HepG2 (cell line): ENCODE measurements around the gene SPATA25. TPM values are rescaled to one million over a fixed set of nuclear protein-coding genes. Genes with fewer than 3 reads are reported as not detected.

ENCODE experiments used
- BRCA1 ChIP-seq: sonication (generic); formaldehyde crosslinking; IDR thresholded peaks from 2 replicates; pipeline ENCODE4 v1.4.0; 2020; ENCODE audit warnings: missing genetic modification reagents
- ESRRA ChIP-seq: sonication (generic); formaldehyde crosslinking; IDR thresholded peaks from 2 replicates; pipeline ENCODE4 v1.5.1; 2020; ENCODE audit warnings: mild to moderate bottlenecking, low read depth, missing genetic modification reagents
- NCOR1 ChIP-seq: fragments of 200-600 bp; sonication (generic); IDR thresholded peaks from 2 replicates; pipeline ENCODE4 v1.7.0; 2017; ENCODE audit warnings: antibody characterized with exemption, low read length, borderline replicate concordance
- ZBTB7B ChIP-seq: sonication (generic); formaldehyde crosslinking; IDR thresholded peaks from 2 replicates; pipeline ENCODE4 v1.4.0; 2020; ENCODE audit warnings: missing genetic modification reagents
- ZEB1 ChIP-seq: IDR thresholded peaks from 2 replicates; pipeline ENCODE4 v1.6.1; 2012; ENCODE audit warnings: mild to moderate bottlenecking, low read depth, inconsistent platforms; ENCODE audit not compliant: insufficient replicate concordance
- ZKSCAN5 ChIP-seq: sonication (generic); formaldehyde crosslinking; IDR thresholded peaks from 2 replicates; pipeline ENCODE4 v1.5.1; 2020; ENCODE audit warnings: mild to moderate bottlenecking, missing genetic modification reagents
- ZMYM4 ChIP-seq: sonication (generic); formaldehyde crosslinking; IDR thresholded peaks from 2 replicates; pipeline ENCODE4 v1.8.1; 2023; ENCODE audit warnings: mild to moderate bottlenecking, missing genetic modification reagents
- ZNF136 ChIP-seq: sonication (generic); formaldehyde crosslinking; IDR thresholded peaks from 2 replicates; pipeline ENCODE4 v1.8.1; 2022; ENCODE audit warnings: low read depth, mild to moderate bottlenecking, moderate library complexity, missing genetic modification reagents
- ZNF263 ChIP-seq: sonication (generic); formaldehyde crosslinking; IDR thresholded peaks from 2 replicates; pipeline ENCODE4 v1.4.0; 2020; ENCODE audit warnings: missing genetic modification reagents
- ZNF296 ChIP-seq: sonication (generic); formaldehyde crosslinking; conservative IDR thresholded peaks from 2 replicates; pipeline ENCODE4 v1.5.0; 2020; ENCODE audit warnings: mild to moderate bottlenecking, missing genetic modification reagents
- ZNF335 ChIP-seq: sonication (generic); formaldehyde crosslinking; IDR thresholded peaks from 2 replicates; pipeline ENCODE4 v1.4.0; 2020; ENCODE audit warnings: missing genetic modification reagents
- ZNF570 ChIP-seq: sonication (generic); formaldehyde crosslinking; IDR thresholded peaks from 2 replicates; pipeline ENCODE4 v1.4.0; 2020; ENCODE audit warnings: mild to moderate bottlenecking, missing genetic modification reagents, borderline replicate concordance
- ZNF747 ChIP-seq: sonication (generic); formaldehyde crosslinking; IDR thresholded peaks from 2 replicates; pipeline ENCODE4 v1.8.1; 2023; ENCODE audit warnings: missing genetic modification reagents, mild to moderate bottlenecking, borderline replicate concordance
- polyA plus RNA-seq, 8 experiments: library from polyadenylated mRNA; depleted of rRNA in 3 of 8; stranded (reverse) in 7 of 8; unstranded in 1 of 8; fragments of >200 nt; fragmentation: Illumina TruSeq in 4 of 8; extraction: Trizol in 4 of 8; gene quantifications; 2 replicates each; pipeline versions ENCODE4 v1.2.1 to v1.2.3, GENCODE V29; 2011 to 2016; ENCODE audit warnings: low read depth in 4 of 8, missing spikeins in 1 of 8, mixed read lengths in 1 of 8; ENCODE audit not compliant: insufficient read depth in 1 of 8
- total RNA-seq, 5 experiments: library from RNA; depleted of rRNA; stranded (reverse); fragments of >200 nt; fragmentation: Illumina TruSeq; extraction: Trizol; gene quantifications; 2 replicates each; pipeline ENCODE4 v1.2.3, GENCODE V29; 2016; ENCODE audit warnings: low read depth in 1 of 5
- TF ChIP-seq, protein P1 (sequence below): IDR thresholded peaks from 2 replicates; pipeline ENCODE4 v1.4.0; 2020; ENCODE audit warnings: mild to moderate bottlenecking, missing genetic modification reagents
- TF ChIP-seq, protein P2 (sequence below): sonication (generic); formaldehyde crosslinking; IDR thresholded peaks from 2 replicates; pipeline ENCODE4 v1.8.1; 2023; ENCODE audit warnings: mild to moderate bottlenecking, inconsistent platforms, moderate library complexity, missing genetic modification reagents, borderline replicate concordance
- TF ChIP-seq, protein P3 (sequence below): fragments of 450-650 bp; IDR thresholded peaks from 2 replicates; pipeline ENCODE4 v1.6.1; 2017; ENCODE audit warnings: mild to moderate bottlenecking
- TF ChIP-seq, protein P4 (sequence below): sonication (generic); formaldehyde crosslinking; IDR thresholded peaks from 2 replicates; pipeline ENCODE4 v1.4.0; 2020; ENCODE audit warnings: mild to moderate bottlenecking, missing genetic modification reagents

SPATA25 gene
- total and polyA plus RNA-seq, 2 of the 13 experiments (the other 11 are each of a cell fraction or from before 2014, with no cell fraction given): 4.8 to 7.6 TPM

DNA sequence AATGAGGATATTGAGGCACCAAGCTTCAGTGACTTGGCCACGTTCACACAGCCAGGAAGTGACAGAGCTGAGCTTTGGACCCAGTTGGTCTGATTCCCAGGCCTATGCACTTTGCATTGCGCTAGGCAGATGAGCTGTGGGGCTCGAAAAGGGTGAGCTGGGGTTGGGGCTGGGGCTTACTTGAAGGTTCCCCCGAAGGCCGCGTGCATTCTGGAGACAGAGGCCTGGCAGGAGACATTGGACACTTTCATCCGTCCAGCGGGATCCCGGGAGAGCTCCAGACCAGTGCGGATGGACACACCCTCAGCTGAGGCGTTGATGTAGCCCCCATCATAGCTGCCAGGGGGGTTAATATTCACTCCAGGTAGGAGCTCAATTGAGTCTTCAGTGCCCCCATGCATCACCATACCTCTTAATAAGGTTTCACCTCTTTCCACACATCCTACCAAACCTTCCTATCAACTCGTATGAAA, 21.9 kb upstream of the SPATA25 start (continued):
- TF ChIP-seq, protein P1, sequence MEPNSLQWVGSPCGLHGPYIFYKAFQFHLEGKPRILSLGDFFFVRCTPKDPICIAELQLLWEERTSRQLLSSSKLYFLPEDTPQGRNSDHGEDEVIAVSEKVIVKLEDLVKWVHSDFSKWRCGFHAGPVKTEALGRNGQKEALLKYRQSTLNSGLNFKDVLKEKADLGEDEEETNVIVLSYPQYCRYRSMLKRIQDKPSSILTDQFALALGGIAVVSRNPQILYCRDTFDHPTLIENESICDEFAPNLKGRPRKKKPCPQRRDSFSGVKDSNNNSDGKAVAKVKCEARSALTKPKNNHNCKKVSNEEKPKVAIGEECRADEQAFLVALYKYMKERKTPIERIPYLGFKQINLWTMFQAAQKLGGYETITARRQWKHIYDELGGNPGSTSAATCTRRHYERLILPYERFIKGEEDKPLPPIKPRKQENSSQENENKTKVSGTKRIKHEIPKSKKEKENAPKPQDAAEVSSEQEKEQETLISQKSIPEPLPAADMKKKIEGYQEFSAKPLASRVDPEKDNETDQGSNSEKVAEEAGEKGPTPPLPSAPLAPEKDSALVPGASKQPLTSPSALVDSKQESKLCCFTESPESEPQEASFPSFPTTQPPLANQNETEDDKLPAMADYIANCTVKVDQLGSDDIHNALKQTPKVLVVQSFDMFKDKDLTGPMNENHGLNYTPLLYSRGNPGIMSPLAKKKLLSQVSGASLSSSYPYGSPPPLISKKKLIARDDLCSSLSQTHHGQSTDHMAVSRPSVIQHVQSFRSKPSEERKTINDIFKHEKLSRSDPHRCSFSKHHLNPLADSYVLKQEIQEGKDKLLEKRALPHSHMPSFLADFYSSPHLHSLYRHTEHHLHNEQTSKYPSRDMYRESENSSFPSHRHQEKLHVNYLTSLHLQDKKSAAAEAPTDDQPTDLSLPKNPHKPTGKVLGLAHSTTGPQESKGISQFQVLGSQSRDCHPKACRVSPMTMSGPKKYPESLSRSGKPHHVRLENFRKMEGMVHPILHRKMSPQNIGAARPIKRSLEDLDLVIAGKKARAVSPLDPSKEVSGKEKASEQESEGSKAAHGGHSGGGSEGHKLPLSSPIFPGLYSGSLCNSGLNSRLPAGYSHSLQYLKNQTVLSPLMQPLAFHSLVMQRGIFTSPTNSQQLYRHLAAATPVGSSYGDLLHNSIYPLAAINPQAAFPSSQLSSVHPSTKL (CRISPR knock-in tag): peak; percentile 71
- TF ChIP-seq, protein P2, sequence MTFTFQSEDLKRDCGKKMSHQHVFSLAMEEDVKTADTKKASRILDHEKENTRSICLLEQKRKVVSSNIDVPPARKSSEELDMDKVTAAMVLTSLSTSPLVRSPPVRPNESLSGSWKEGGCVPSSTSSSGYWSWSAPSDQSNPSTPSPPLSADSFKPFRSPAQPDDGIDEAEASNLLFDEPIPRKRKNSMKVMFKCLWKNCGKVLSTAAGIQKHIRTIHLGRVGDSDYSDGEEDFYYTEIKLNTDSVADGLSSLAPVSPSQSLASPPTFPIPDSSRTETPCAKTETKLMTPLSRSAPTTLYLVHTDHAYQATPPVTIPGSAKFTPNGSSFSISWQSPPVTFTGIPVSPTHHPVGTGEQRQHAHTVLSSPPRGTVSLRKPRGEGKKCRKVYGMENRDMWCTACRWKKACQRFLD (CRISPR knock-in tag): no peak
- peak; percentile 81; the same call in 1 of the 2 replicates for TF ChIP-seq ZKSCAN5
- peak; percentile 68 for TF ChIP-seq ZMYM4 (CRISPR knock-in tag)
- TF ChIP-seq, protein P3, sequence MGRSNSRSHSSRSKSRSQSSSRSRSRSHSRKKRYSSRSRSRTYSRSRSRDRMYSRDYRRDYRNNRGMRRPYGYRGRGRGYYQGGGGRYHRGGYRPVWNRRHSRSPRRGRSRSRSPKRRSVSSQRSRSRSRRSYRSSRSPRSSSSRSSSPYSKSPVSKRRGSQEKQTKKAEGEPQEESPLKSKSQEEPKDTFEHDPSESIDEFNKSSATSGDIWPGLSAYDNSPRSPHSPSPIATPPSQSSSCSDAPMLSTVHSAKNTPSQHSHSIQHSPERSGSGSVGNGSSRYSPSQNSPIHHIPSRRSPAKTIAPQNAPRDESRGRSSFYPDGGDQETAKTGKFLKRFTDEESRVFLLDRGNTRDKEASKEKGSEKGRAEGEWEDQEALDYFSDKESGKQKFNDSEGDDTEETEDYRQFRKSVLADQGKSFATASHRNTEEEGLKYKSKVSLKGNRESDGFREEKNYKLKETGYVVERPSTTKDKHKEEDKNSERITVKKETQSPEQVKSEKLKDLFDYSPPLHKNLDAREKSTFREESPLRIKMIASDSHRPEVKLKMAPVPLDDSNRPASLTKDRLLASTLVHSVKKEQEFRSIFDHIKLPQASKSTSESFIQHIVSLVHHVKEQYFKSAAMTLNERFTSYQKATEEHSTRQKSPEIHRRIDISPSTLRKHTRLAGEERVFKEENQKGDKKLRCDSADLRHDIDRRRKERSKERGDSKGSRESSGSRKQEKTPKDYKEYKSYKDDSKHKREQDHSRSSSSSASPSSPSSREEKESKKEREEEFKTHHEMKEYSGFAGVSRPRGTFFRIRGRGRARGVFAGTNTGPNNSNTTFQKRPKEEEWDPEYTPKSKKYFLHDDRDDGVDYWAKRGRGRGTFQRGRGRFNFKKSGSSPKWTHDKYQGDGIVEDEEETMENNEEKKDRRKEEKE: no peak
- no peak for TF ChIP-seq ZNF136 (CRISPR knock-in tag)
- no peak for TF ChIP-seq ZNF747
- peak; percentile 7; the same call in 1 of the 2 replicates for TF ChIP-seq BRCA1 (CRISPR knock-in tag)
- peak; percentile 70 for TF ChIP-seq NCOR1
- TF ChIP-seq ZEB1: no peak
- 0 out of 2 replicates have a peak, but pooled peaks have one; percentile 46 for TF ChIP-seq ZNF296 (CRISPR knock-in tag)
- TF ChIP-seq ESRRA: peak; percentile 68; the same call in 1 of the 2 replicates
- TF ChIP-seq ZNF570 (CRISPR knock-in tag): no peak
- TF ChIP-seq, protein P4, sequence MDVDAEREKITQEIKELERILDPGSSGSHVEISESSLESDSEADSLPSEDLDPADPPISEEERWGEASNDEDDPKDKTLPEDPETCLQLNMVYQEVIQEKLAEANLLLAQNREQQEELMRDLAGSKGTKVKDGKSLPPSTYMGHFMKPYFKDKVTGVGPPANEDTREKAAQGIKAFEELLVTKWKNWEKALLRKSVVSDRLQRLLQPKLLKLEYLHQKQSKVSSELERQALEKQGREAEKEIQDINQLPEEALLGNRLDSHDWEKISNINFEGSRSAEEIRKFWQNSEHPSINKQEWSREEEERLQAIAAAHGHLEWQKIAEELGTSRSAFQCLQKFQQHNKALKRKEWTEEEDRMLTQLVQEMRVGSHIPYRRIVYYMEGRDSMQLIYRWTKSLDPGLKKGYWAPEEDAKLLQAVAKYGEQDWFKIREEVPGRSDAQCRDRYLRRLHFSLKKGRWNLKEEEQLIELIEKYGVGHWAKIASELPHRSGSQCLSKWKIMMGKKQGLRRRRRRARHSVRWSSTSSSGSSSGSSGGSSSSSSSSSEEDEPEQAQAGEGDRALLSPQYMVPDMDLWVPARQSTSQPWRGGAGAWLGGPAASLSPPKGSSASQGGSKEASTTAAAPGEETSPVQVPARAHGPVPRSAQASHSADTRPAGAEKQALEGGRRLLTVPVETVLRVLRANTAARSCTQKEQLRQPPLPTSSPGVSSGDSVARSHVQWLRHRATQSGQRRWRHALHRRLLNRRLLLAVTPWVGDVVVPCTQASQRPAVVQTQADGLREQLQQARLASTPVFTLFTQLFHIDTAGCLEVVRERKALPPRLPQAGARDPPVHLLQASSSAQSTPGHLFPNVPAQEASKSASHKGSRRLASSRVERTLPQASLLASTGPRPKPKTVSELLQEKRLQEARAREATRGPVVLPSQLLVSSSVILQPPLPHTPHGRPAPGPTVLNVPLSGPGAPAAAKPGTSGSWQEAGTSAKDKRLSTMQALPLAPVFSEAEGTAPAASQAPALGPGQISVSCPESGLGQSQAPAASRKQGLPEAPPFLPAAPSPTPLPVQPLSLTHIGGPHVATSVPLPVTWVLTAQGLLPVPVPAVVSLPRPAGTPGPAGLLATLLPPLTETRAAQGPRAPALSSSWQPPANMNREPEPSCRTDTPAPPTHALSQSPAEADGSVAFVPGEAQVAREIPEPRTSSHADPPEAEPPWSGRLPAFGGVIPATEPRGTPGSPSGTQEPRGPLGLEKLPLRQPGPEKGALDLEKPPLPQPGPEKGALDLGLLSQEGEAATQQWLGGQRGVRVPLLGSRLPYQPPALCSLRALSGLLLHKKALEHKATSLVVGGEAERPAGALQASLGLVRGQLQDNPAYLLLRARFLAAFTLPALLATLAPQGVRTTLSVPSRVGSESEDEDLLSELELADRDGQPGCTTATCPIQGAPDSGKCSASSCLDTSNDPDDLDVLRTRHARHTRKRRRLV: 0 out of 2 replicates have a peak, but pooled peaks have one; percentile 54
- peak; percentile 45; the same call in 1 of the 2 replicates for TF ChIP-seq ZBTB7B
- 0 out of 2 replicates have a peak, but pooled peaks have one; percentile 9 for TF ChIP-seq ZNF263 (CRISPR knock-in tag)
- 0 out of 2 replicates have a peak, but pooled peaks have one; percentile 33 for TF ChIP-seq ZNF335 (CRISPR knock-in tag)
